AG04449 (cell line): ENCODE results near the gene ASPSCR1.

ENCODE experiments used
- CTCF ChIA-PET: fragments of 350-600 bp; formaldehyde crosslinking; extraction: SDS; loops from one replicate; lab custom pipeline; 2021; ENCODE audit warnings: antibody characterized with exemption; lab: Yijun Ruan, JAX
- POLR2A ChIA-PET: fragments of 400-600, 350-600 bp; formaldehyde crosslinking; extraction: SDS; loops from one replicate; lab custom pipeline; 2020; ENCODE audit warnings: antibody characterized with exemption, inconsistent platforms; lab: Yijun Ruan, JAX
- DNase-seq: peaks from one replicate; pipeline ENCODE4 v3.0.0-alpha.2; 2010; ENCODE audit warnings: low read depth, low spot score
- H3K4me3 ChIP-seq: 2 replicates; pipeline ENCODE4 v1.5.1; 2011; ENCODE audit warnings: low read depth, mild to moderate bottlenecking, control low read depth, low read length
- TF ChIP-seq, protein P1 (sequence below): IDR thresholded peaks from one replicate; pipeline ENCODE4 v1.5.1; 2011; ENCODE audit warnings: mild to moderate bottlenecking, moderate library complexity, low read length, control low read depth, inconsistent platforms; ENCODE audit not compliant: insufficient read depth; ENCODE audit errors: missing control alignments

ASPSCR1 gene

GRCh38 chr17:82009413-82009812 is 32.0 kb downstream of the ASPSCR1 start:
- ChIA-PET POLR2A (interaction anchor here (1.5 kb wide), 1 partner anchor 13 kb away, joined by 4 read pairs; no protein-coding TSS in a partner anchor), CTCF (interaction anchor here (1.0 to 5.3 kb wide), 4 partner anchors 11 to 50 kb away, joined by 3 to 46 read pairs (median 8); partner anchors contain the start of genes CENPX and LRRC45)
- TF ChIP-seq, protein P1, sequence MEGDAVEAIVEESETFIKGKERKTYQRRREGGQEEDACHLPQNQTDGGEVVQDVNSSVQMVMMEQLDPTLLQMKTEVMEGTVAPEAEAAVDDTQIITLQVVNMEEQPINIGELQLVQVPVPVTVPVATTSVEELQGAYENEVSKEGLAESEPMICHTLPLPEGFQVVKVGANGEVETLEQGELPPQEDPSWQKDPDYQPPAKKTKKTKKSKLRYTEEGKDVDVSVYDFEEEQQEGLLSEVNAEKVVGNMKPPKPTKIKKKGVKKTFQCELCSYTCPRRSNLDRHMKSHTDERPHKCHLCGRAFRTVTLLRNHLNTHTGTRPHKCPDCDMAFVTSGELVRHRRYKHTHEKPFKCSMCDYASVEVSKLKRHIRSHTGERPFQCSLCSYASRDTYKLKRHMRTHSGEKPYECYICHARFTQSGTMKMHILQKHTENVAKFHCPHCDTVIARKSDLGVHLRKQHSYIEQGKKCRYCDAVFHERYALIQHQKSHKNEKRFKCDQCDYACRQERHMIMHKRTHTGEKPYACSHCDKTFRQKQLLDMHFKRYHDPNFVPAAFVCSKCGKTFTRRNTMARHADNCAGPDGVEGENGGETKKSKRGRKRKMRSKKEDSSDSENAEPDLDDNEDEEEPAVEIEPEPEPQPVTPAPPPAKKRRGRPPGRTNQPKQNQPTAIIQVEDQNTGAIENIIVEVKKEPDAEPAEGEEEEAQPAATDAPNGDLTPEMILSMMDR = no peak
- DNase-seq = no peak
- H3K4me3 ChIP-seq = no peak overlapping the region

GRCh38 chr17:82010575-82011525 is 33.4 kb downstream of the ASPSCR1 start:
- DNase-seq = no peak
- CTCF ChIA-PET = interaction anchor here (3.0 to 5.3 kb wide), 2 partner anchors 10 to 51 kb away, joined by 12 to 46 read pairs; partner anchors contain the start of genes CENPX and LRRC45
- POLR2A ChIA-PET = no interaction called here
- TF ChIP-seq, protein P1 = no peak
- no peak overlapping the region for H3K4me3 ChIP-seq

GRCh38 chr17:82011617-82012187 is 34.3 kb downstream of the ASPSCR1 start:
- TF ChIP-seq, protein P1 = no peak
- no peak overlapping the region for H3K4me3 ChIP-seq
- DNase-seq = no peak
- ChIA-PET CTCF (interaction anchor here (3.0 to 5.3 kb wide), 2 partner anchors 9 to 52 kb away, joined by 12 to 46 read pairs; partner anchors contain the start of genes CENPX and LRRC45), POLR2A (no interaction called here)

DNA sequence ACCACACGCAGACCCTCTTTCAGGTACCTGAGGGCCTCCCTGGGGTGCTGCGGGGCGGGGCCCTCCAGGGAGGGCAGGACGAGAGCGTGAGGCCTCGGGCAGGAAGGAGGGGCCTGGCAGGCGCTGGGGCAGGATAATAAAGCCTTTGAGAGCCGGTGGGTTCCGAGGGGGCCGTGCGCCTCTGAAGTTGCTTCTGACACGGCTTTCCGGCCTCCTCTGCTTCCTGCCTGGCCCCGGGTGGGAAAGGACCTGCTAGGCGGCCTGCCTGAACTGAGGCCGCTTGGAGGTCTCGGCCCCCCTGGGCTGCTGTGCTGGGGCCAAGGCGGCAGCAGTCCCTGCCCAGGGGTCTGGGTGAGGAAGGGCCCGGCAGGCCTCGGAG is 34.8 kb downstream of the ASPSCR1 start:
- ChIA-PET CTCF (interaction anchor here (1.3 to 5.3 kb wide), 2 partner anchors 8 to 53 kb away, joined by 6 to 46 read pairs; partner anchors contain the start of genes CENPX and LRRC45), POLR2A (interaction anchor here (0.7 kb wide), 1 partner anchor 8 kb away, joined by 4 read pairs; no protein-coding TSS in a partner anchor)
- TF ChIP-seq, protein P1 = no peak
- H3K4me3 ChIP-seq = no peak overlapping the region
- DNase-seq = no peak

DNA sequence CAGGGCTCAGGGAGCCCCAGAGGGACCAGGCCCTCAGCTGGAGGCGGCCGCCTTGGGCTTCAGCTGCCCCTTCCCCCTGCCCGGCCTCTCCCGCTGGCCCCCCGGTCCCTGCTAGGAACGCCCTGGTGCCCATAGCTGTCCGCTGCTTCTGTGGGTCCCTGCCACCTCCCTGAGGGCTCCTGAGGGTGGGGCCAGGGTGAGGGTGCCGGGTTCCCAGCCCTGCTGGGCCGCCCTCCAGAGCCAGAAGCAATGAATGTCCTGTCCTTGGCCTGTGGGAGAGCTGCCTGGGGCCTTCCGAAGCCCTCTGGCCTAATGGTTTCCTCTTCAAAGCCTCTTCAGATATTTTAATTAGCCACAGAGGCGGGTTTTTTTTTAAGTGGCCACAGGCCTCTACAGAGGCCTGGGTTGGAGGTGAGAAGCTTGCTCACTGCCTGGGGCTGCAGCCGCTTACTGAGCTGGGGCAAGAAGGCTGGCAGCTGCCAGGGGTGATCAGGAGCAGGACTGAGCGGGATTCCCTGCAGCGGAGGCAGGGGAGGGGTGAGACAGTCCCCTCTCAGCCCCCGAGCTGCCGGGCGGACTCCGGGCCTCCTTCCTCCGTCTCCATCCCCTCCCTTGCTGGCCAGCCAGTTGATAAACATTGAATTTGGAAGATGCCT is 35.3 kb downstream of the ASPSCR1 start:
- H3K4me3 ChIP-seq = no peak overlapping the region
- TF ChIP-seq, protein P1 = no peak
- CTCF ChIA-PET = interaction anchor here (0.6 to 5.3 kb wide), 4 partner anchors 8 to 53 kb away, joined by 3 to 46 read pairs (median 4); partner anchors contain the start of genes CENPX and LRRC45
- POLR2A ChIA-PET = interaction anchor here (0.7 kb wide), 1 partner anchor 9 kb away, joined by 4 read pairs; no protein-coding TSS in a partner anchor
- DNase-seq = no peak
